Sigmoid colon (tissue), 7 donors: ENCODE measurements around the gene KCNT1. TPM values are rescaled to one million over a fixed set of nuclear protein-coding genes. Genes with fewer than 3 reads are reported as not detected.

Experiments used
- DNase-seq: peaks from one replicate; pipeline ENCODE4 v3.0.0-alpha.2; 2019
- H3K27ac ChIP-seq, 4 donors: fragments of 200-600 bp; sonication (generic); one replicate each; pipeline ENCODE4 v1.5.1; 2016 to 2019; ENCODE audit warnings: mild to moderate bottlenecking in 1 of 4
- H3K27me3 ChIP-seq, 3 donors: fragments of 200-600 bp; sonication (generic); one replicate each; pipeline ENCODE4 v1.5.1; 2019; ENCODE audit warnings: mild to moderate bottlenecking in 1 of 3
- H3K36me3 ChIP-seq, 4 donors: fragments of 200-600 bp; sonication (generic); one replicate each; pipeline ENCODE4 v1.5.1; 2016 to 2019
- H3K4me1 ChIP-seq, 4 donors: fragments of 200-600 bp; sonication (generic); one replicate each; pipeline ENCODE4 v1.5.1; 2017 to 2019
- H3K4me3 ChIP-seq, 4 donors: fragments of 200-600 bp; sonication (generic); one replicate each; pipeline ENCODE4 v1.5.1; 2017 to 2019; ENCODE audit warnings: mild to moderate bottlenecking in 2 of 4, moderate library complexity in 1 of 4
- H3K9me3 ChIP-seq, 4 donors: fragments of 200-600 bp in 3 of 4; sonication (generic) in 3 of 4; one replicate each; pipeline versions ENCODE4 v1.5.1 to v1.6.1; 2013 to 2019
- CTCF ChIP-seq, 4 experiments: fragments of 450-650 bp in 3 of 4; fragments of 200-600 bp in 1 of 4; IDR thresholded peaks; one replicate each; pipeline ENCODE4 v1.5.1; 2016 to 2019; ENCODE audit warnings: antibody characterized with exemption in 4 of 4, mild to moderate bottlenecking in 3 of 4, moderate library complexity in 2 of 4
- EP300 ChIP-seq, 4 donors: sonication (generic); formaldehyde crosslinking; IDR thresholded peaks; one replicate each; pipeline ENCODE4 v1.6.1; 2017; ENCODE audit warnings: antibody characterized with exemption in 4 of 4
- POLR2A ChIP-seq, 2 donors: fragments of 450-650 bp; IDR thresholded peaks; one replicate each; pipeline ENCODE4 v1.6.1; 2016; ENCODE audit warnings: antibody characterized with exemption in 2 of 2, mild to moderate bottlenecking in 2 of 2, moderate library complexity in 2 of 2
- POLR2AphosphoS5 ChIP-seq, 4 donors: sonication (generic); formaldehyde crosslinking; IDR thresholded peaks; one replicate each; pipeline ENCODE4 v1.6.1; 2017; ENCODE audit warnings: antibody characterized with exemption in 4 of 4
- WGBS, 2 donors: extraction: QIAGEN DNeasy Blood & Tissue Kit; methylation state at CpG; one replicate each; pipeline ENCODE4 v1.1.7; 2013; 5-methylcytosine and 5-hydroxymethylcytosine counted together
- intact Hi-C: fragments of 100-400 bp; cut with DNase I; formaldehyde crosslinking; loops from one replicate; pipeline ENCODE4 v1.15.1; 2023
- polyA plus RNA-seq, 3 donors: library from polyadenylated mRNA; stranded (reverse); fragments of 200-250 nt; gene quantifications; one replicate each; pipeline ENCODE4 v1.2.3, GENCODE V29; 2013
- total RNA-seq, 4 donors: library from RNA; depleted of rRNA; stranded (reverse); fragments of >200 nt; gene quantifications; one replicate each; pipeline ENCODE4 v1.1.0, GENCODE V29; 2016
- donor health status: healthy with polysubstance abuse.
- donor health status: Bipolar disorder and iron deficiency.
- donor health status: healthy.

The KCNT1 gene
- total and polyA plus RNA-seq, 7 donors, result 0.23 to 0.95 (median 0.32) TPM; not detected in 3

- TF ChIP-seq POLR2A (IDR thresholded peaks at IDR 0.05), result no peak
- no peak for TF ChIP-seq CTCF (IDR thresholded peaks at IDR 0.05)
- no peak for TF ChIP-seq EP300 (IDR thresholded peaks at IDR 0.05)
- no peak for TF ChIP-seq POLR2AphosphoS5 (IDR thresholded peaks at IDR 0.05)
- intact Hi-C loops, result no loop called here
- Histone ChIP-seq H3K4me3 (no peak overlapping the region), H3K27me3 (peaks cover 3 to 26% (median 14%) of the 10 kb centered on the region in 3 donors), H3K9me3 (peaks cover 0 to 13% (median 5%) of the 10 kb centered on the region in 4 donors), H3K36me3 (no peaks in the 10 kb centered on the region), H3K27ac (no peak overlapping the region), H3K4me1 (no peaks in the 10 kb centered on the region)
- DNase-seq, result no peak
- WGBS, 2 donors, result 89% methylated on average over 43 of the region's 43 CpGs
Measured at GRCh38 chr9:135768516-135769218, 66.7 kb downstream of the KCNT1 start.

- H3K27me3 ChIP-seq, result peaks cover 3 to 26% (median 14%) of the 10 kb centered on the region in 3 donors
- no peaks in the 10 kb centered on the region for H3K36me3 ChIP-seq
- 88% methylated on average over 32 of the region's 32 CpGs for WGBS, 2 donors
- DNase-seq, result no peak
- no peak overlapping the region for H3K27ac ChIP-seq
- peaks cover 0 to 13% (median 5%) of the 10 kb centered on the region in 4 donors for H3K9me3 ChIP-seq
- TF ChIP-seq EP300 (IDR thresholded peaks at IDR 0.05) (no peak), CTCF (IDR thresholded peaks at IDR 0.05) (no peak), POLR2AphosphoS5 (IDR thresholded peaks at IDR 0.05) (no peak), POLR2A (IDR thresholded peaks at IDR 0.05) (no peak)
- no peaks in the 10 kb centered on the region for H3K4me1 ChIP-seq
- intact Hi-C loops, result no loop called here
- H3K4me3 ChIP-seq, result no peak overlapping the region
Measured at GRCh38 chr9:135769489-135770202, 67.7 kb downstream of the KCNT1 start.

GRCh38 chr9:135770203-135770535, 68.2 kb downstream of the KCNT1 start:
- Histone ChIP-seq H3K4me1 (no peaks in the 10 kb centered on the region), H3K36me3 (no peaks in the 10 kb centered on the region), H3K27ac (no peak overlapping the region), H3K4me3 (no peak overlapping the region), H3K27me3 (peaks cover 3 to 26% (median 14%) of the 10 kb centered on the region in 3 donors), H3K9me3 (peaks cover 0 to 13% (median 5%) of the 10 kb centered on the region in 4 donors)
- TF ChIP-seq CTCF (IDR thresholded peaks at IDR 0.05) (no peak), EP300 (IDR thresholded peaks at IDR 0.05) (no peak), POLR2AphosphoS5 (IDR thresholded peaks at IDR 0.05) (no peak), POLR2A (IDR thresholded peaks at IDR 0.05) (no peak)
- intact Hi-C loops, result no loop called here
- 61 to 79% methylated on average over 19 of the region's 19 CpGs for WGBS, 2 donors
- no peak for DNase-seq

GRCh38 chr9:135770771-135771170, 68.8 kb downstream of the KCNT1 start:
- H3K4me3 ChIP-seq, result no peak overlapping the region
- peaks cover 0 to 7% (median 4%) of the 10 kb centered on the region in 4 donors for H3K9me3 ChIP-seq
- H3K36me3 ChIP-seq, result no peaks in the 10 kb centered on the region
- TF ChIP-seq CTCF (IDR thresholded peaks at IDR 0.05) (no peak), POLR2AphosphoS5 (IDR thresholded peaks at IDR 0.05) (no peak), POLR2A (IDR thresholded peaks at IDR 0.05) (no peak), EP300 (IDR thresholded peaks at IDR 0.05) (no peak)
- no peak for DNase-seq
- peaks cover 3 to 26% (median 14%) of the 10 kb centered on the region in 3 donors for H3K27me3 ChIP-seq
- H3K4me1 ChIP-seq, result no peaks in the 10 kb centered on the region
- 84 to 90% methylated on average over 26 of the region's 26 CpGs for WGBS, 2 donors
- no peak overlapping the region for H3K27ac ChIP-seq
- intact Hi-C loops, result no loop called here
